ENCODE data around the gene CASTOR1.

CASTOR1 gene

DNA sequence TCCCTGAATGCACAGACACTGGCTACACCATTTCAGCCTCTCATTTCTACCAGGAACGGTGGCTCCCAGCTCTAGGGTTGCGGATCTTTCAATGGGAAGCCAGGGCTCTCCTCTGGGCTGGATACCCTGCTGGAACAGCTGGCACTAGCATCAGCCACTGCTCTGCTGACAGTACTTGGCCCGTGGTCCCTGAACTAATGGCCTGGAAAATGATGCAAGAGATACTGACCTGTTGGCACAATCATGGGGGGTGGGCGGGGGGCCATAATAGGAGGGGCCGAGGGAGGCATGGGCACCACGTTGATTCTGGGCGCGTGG is 48.1 kb upstream of the CASTOR1 start (continued):
- TF ChIP-seq ZNF274 (IDR thresholded peaks at IDR 0.05; ENCODE audit: low read length) (no peak), ZNF274 (tag by site-specific recombination; IDR thresholded peaks at IDR 0.05; ENCODE audit: borderline replicate concordance) (no peak), ZNF302 (tag by site-specific recombination; IDR thresholded peaks at IDR 0.05; ENCODE audit: low read depth) (no peak), ZFP37 (tag by site-specific recombination; IDR thresholded peaks at IDR 0.05) (no peak), ZNF777 (tag by site-specific recombination; IDR thresholded peaks at IDR 0.05; ENCODE audit: borderline replicate concordance) (no peak)

DNA sequence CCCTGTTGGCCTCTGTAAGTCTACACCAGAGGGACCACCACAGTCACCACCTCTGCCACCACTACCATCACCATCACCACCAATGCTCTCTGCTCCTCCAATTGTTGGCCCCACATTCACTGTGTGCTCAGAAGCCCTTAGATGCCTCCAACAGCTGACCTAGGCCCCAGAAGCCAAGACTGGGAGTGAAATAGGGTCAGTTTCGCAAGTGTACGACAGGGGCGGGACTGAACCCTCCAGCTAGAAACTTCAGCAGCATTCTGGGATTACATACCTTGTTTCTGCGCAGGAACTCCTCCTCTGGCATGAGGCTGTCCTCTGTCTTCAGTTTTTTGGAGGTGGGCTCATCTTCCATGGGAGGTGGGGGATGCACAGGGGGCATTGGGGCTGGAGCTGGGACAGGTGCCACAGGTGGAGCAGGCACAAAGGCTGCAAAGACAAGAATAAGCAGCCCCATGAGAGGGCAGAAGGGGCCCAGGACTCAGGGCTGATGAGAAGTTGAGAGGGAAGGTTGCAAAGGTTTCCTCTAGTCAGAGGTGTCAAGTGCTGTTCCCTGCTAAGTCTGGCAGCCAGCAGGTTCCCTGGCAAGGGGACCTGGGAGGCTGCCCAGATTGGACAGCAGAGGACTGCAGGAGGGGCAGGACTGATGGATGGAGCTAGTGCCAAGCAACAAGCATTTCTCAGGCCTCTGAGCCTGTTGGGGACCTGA is 47.6 kb upstream of the CASTOR1 start:
- ChIA-PET CTCF (interaction anchor here (0.7 to 1.8 kb wide), 4 partner anchors 10 to 231 kb away, joined by 4 to 6 read pairs (median 4); partner anchors contain the start of gene TBC1D10A), POLR2A (interaction anchor here (1.6 kb wide), 1 partner anchor 10 kb away, joined by 7 read pairs; the partner anchor contains the start of gene TBC1D10A)
- Histone ChIP-seq H3K9me3 (ENCODE audit: control insufficient read depth, insufficient read depth, low read depth, low read length) (no peaks in the 10 kb centered on the region), H3K4me1 (ENCODE audit: control insufficient read depth, insufficient read depth, low read length) (no peaks in the 10 kb centered on the region), H3K4me3 (ENCODE audit: low read depth, low read length) (no peak overlapping the region), H3K36me3 (ENCODE audit: control insufficient read depth in 2 of 2, insufficient read depth in 1 of 2, low read length in 2 of 2) (peaks cover 66 to 99% of the 10 kb centered on the region in 2 experiments), H3K27ac (ENCODE audit: extremely low read depth, low read depth, low read length) (no peak overlapping the region)
- TF ChIP-seq ZNF670 (tag by site-specific recombination; IDR thresholded peaks at IDR 0.05; ENCODE audit: low read depth) = no peak
- TF ChIP-seq, protein P1, sequence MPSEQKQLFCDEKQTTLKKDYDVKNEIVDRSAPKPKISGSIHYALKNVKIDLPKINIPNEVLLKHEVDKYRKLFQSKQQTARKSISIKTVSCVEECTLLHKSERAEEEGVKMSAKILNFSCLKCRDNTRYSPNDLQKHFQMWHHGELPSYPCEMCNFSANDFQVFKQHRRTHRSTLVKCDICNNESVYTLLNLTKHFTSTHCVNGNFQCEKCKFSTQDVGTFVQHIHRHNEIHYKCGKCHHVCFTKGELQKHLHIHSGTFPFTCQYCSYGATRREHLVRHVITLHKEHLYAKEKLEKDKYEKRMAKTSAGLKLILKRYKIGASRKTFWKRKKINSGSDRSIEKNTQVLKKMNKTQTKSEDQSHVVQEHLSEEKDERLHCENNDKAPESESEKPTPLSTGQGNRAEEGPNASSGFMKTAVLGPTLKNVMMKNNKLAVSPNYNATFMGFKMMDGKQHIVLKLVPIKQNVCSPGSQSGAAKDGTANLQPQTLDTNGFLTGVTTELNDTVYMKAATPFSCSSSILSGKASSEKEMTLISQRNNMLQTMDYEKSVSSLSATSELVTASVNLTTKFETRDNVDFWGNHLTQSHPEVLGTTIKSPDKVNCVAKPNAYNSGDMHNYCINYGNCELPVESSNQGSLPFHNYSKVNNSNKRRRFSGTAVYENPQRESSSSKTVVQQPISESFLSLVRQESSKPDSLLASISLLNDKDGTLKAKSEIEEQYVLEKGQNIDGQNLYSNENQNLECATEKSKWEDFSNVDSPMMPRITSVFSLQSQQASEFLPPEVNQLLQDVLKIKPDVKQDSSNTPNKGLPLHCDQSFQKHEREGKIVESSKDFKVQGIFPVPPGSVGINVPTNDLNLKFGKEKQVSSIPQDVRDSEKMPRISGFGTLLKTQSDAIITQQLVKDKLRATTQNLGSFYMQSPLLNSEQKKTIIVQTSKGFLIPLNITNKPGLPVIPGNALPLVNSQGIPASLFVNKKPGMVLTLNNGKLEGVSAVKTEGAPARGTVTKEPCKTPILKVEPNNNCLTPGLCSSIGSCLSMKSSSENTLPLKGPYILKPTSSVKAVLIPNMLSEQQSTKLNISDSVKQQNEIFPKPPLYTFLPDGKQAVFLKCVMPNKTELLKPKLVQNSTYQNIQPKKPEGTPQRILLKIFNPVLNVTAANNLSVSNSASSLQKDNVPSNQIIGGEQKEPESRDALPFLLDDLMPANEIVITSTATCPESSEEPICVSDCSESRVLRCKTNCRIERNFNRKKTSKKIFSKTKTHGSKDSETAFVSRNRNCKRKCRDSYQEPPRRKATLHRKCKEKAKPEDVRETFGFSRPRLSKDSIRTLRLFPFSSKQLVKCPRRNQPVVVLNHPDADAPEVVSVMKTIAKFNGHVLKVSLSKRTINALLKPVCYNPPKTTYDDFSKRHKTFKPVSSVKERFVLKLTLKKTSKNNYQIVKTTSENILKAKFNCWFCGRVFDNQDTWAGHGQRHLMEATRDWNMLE (tag by site-specific recombination; conservative IDR thresholded peaks at IDR 0.05; ENCODE audit: low read depth) = no peak

DNA sequence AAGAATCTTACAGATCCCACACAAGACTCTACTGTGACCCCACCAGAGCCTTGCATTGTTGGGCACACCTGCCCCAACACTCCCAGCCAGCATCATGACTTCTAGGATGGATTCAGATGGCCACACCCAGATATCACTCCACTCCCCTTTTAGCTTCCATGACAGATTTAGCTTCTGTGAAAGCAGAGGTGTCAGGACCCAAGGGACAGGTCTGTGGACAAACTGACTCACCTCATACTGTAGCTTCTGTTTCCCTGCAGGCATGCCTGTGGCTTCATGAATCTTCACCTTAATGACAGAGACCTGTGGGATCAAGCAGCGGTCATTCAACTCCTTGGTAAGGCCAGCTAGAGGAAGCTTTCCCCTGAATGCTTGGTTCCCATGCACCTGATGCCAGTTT is 45.9 kb upstream of the CASTOR1 start:
- Histone ChIP-seq H3K9me3 (ENCODE audit: control insufficient read depth, insufficient read depth, low read depth, low read length) (no peaks in the 10 kb centered on the region), H3K36me3 (ENCODE audit: control insufficient read depth in 2 of 2, insufficient read depth in 1 of 2, low read length in 2 of 2) (peaks cover 66 to 94% of the 10 kb centered on the region in 2 experiments), H3K4me3 (ENCODE audit: low read depth, low read length) (no peak overlapping the region), H3K27ac (ENCODE audit: extremely low read depth, low read depth, low read length) (no peak overlapping the region), H3K4me1 (ENCODE audit: control insufficient read depth, insufficient read depth, low read length) (no peaks in the 10 kb centered on the region)
- TF ChIP-seq, protein P2, sequence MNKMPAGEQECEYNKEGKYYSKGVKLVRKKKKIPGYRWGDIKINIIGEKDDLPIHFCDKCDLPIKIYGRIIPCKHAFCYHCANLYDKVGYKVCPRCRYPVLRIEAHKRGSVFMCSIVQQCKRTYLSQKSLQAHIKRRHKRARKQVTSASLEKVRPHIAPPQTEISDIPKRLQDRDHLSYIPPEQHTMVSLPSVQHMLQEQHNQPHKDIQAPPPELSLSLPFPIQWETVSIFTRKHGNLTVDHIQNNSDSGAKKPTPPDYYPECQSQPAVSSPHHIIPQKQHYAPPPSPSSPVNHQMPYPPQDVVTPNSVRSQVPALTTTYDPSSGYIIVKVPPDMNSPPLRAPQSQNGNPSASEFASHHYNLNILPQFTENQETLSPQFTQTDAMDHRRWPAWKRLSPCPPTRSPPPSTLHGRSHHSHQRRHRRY (tag by site-specific recombination; IDR thresholded peaks at IDR 0.05) = no peak
- no peak for TF ChIP-seq ZNF510 (tag by site-specific recombination; IDR thresholded peaks at IDR 0.05; ENCODE audit: insufficient replicate concordance)
- no peak for TF ChIP-seq ZFP69B (tag by site-specific recombination; IDR thresholded peaks at IDR 0.05)
- TF ChIP-seq, protein P3, sequence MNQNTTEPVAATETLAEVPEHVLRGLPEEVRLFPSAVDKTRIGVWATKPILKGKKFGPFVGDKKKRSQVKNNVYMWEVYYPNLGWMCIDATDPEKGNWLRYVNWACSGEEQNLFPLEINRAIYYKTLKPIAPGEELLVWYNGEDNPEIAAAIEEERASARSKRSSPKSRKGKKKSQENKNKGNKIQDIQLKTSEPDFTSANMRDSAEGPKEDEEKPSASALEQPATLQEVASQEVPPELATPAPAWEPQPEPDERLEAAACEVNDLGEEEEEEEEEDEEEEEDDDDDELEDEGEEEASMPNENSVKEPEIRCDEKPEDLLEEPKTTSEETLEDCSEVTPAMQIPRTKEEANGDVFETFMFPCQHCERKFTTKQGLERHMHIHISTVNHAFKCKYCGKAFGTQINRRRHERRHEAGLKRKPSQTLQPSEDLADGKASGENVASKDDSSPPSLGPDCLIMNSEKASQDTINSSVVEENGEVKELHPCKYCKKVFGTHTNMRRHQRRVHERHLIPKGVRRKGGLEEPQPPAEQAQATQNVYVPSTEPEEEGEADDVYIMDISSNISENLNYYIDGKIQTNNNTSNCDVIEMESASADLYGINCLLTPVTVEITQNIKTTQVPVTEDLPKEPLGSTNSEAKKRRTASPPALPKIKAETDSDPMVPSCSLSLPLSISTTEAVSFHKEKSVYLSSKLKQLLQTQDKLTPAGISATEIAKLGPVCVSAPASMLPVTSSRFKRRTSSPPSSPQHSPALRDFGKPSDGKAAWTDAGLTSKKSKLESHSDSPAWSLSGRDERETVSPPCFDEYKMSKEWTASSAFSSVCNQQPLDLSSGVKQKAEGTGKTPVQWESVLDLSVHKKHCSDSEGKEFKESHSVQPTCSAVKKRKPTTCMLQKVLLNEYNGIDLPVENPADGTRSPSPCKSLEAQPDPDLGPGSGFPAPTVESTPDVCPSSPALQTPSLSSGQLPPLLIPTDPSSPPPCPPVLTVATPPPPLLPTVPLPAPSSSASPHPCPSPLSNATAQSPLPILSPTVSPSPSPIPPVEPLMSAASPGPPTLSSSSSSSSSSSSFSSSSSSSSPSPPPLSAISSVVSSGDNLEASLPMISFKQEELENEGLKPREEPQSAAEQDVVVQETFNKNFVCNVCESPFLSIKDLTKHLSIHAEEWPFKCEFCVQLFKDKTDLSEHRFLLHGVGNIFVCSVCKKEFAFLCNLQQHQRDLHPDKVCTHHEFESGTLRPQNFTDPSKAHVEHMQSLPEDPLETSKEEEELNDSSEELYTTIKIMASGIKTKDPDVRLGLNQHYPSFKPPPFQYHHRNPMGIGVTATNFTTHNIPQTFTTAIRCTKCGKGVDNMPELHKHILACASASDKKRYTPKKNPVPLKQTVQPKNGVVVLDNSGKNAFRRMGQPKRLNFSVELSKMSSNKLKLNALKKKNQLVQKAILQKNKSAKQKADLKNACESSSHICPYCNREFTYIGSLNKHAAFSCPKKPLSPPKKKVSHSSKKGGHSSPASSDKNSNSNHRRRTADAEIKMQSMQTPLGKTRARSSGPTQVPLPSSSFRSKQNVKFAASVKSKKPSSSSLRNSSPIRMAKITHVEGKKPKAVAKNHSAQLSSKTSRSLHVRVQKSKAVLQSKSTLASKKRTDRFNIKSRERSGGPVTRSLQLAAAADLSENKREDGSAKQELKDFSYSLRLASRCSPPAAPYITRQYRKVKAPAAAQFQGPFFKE (tag by site-specific recombination; IDR thresholded peaks at IDR 0.05; ENCODE audit: borderline replicate concordance) = no peak
- no peak for TF ChIP-seq ZNF302 (tag by site-specific recombination; IDR thresholded peaks at IDR 0.05; ENCODE audit: low read depth)
- no peak for TF ChIP-seq SP2 (tag by site-specific recombination; IDR thresholded peaks at IDR 0.05)
- POLR2A ChIA-PET = interaction anchor here (1.6 kb wide), 1 partner anchor 8 kb away, joined by 7 read pairs; the partner anchor contains the start of gene TBC1D10A
- CTCF ChIA-PET = interaction anchor here (1.0 to 1.8 kb wide), 2 partner anchors 47 to 150 kb away, joined by 3 to 6 read pairs; no protein-coding TSS in a partner anchor
